Mucosa of rectum (tissue), 2 donors: ENCODE results near the gene ZNF524.

ENCODE experiments used
- H3K27ac ChIP-seq, 2 donors: one replicate each; pipeline ENCODE4 v1.7.0; 2013; ENCODE audit warnings: inconsistent platforms in 2 of 2, low read depth in 2 of 2, low read length in 2 of 2
- H3K27me3 ChIP-seq, 2 donors: one replicate each; pipeline ENCODE4 v1.7.0; 2013; ENCODE audit warnings: low read length in 2 of 2; ENCODE audit not compliant: control insufficient read depth in 2 of 2, insufficient read depth in 2 of 2
- H3K36me3 ChIP-seq, 2 donors: one replicate each; pipeline ENCODE4 v1.7.0; 2013; ENCODE audit warnings: low read length in 2 of 2; ENCODE audit not compliant: control insufficient read depth in 2 of 2, insufficient read depth in 2 of 2
- H3K4me1 ChIP-seq, 2 donors: one replicate each; pipeline ENCODE4 v1.7.0; 2013; ENCODE audit warnings: low read length in 2 of 2, mild to moderate bottlenecking in 1 of 2; ENCODE audit not compliant: control insufficient read depth in 2 of 2, insufficient read depth in 2 of 2
- H3K4me3 ChIP-seq, 2 donors: one replicate each; pipeline ENCODE4 v1.7.0; 2013; ENCODE audit warnings: low read length in 2 of 2
- H3K9ac ChIP-seq, 2 donors: one replicate each; pipeline ENCODE4 v1.7.0; 2013; ENCODE audit warnings: low read length in 2 of 2, low read depth in 1 of 2, mild to moderate bottlenecking in 1 of 2
- H3K9me3 ChIP-seq, 2 donors: one replicate each; pipeline ENCODE4 v1.7.0; 2013; ENCODE audit warnings: low read length in 2 of 2; ENCODE audit not compliant: control insufficient read depth in 2 of 2
- donor health status: healthy.
- donor health status: Normal muscosa, but diverticular disease.

ZNF524 gene

GRCh38 chr19:55600662-55601028, 557 bp downstream of the ZNF524 start:
- H3K9me3 ChIP-seq = no peaks in the 10 kb centered on the region
- H3K4me3 ChIP-seq = peak overlapping the region; percentile 77 to 93
- peaks cover 16 to 17% of the 10 kb centered on the region in 2 donors for H3K4me1 ChIP-seq

GRCh38 chr19:55601084-55601483, 996 bp downstream of the ZNF524 start:
- Histone ChIP-seq H3K27me3 (no peaks in the 10 kb centered on the region), H3K27ac (peak overlapping the region; percentile 93 to 98), H3K4me3 (peak overlapping the region; percentile 77 to 93), H3K4me1 (peaks cover 18 to 20% of the 10 kb centered on the region in 2 donors), H3K9ac (peak overlapping the region; percentile 74 to 75), H3K9me3 (no peaks in the 10 kb centered on the region), H3K36me3 (peaks cover 0 to 5% of the 10 kb centered on the region in 2 donors)

More at GRCh38 chr19:55600662-55601028, 557 bp downstream of the ZNF524 start:
- Histone ChIP-seq H3K36me3 (peaks cover 0 to 8% of the 10 kb centered on the region in 2 donors), H3K9ac (peak overlapping the region; percentile 74 to 75), H3K27ac (peak overlapping the region; percentile 93 to 98), H3K27me3 (no peaks in the 10 kb centered on the region)

- H3K4me1 ChIP-seq = peaks cover 27 to 28% of the 10 kb centered on the region in 2 donors
- no peak overlapping the region for H3K27ac ChIP-seq
- no peaks in the 10 kb centered on the region for H3K27me3 ChIP-seq
- H3K36me3 ChIP-seq = no peaks in the 10 kb centered on the region
- H3K4me3 ChIP-seq = no peak overlapping the region
- H3K9me3 ChIP-seq = no peaks in the 10 kb centered on the region
- H3K9ac ChIP-seq = no peak overlapping the region
Observed at GRCh38 chr19:55602104-55603001, 2.3 kb downstream of the ZNF524 start.

GRCh38 chr19:55603115-55603514, 3.0 kb downstream of the ZNF524 start:
- no peaks in the 10 kb centered on the region for H3K27me3 ChIP-seq
- no peaks in the 10 kb centered on the region for H3K9me3 ChIP-seq
- H3K27ac ChIP-seq = no peak overlapping the region
- no peak overlapping the region for H3K9ac ChIP-seq
- H3K4me3 ChIP-seq = no peak overlapping the region
- peaks cover 27 to 28% of the 10 kb centered on the region in 2 donors for H3K4me1 ChIP-seq
- no peaks in the 10 kb centered on the region for H3K36me3 ChIP-seq

GRCh38 chr19:55603581-55604292, 3.6 kb downstream of the ZNF524 start:
- H3K36me3 ChIP-seq = no peaks in the 10 kb centered on the region
- no peak overlapping the region for H3K4me3 ChIP-seq
- peaks cover 25 to 28% of the 10 kb centered on the region in 2 donors for H3K4me1 ChIP-seq
- H3K27me3 ChIP-seq = no peaks in the 10 kb centered on the region
- H3K27ac ChIP-seq = no peak overlapping the region
- no peaks in the 10 kb centered on the region for H3K9me3 ChIP-seq
- H3K9ac ChIP-seq = no peak overlapping the region

- Histone ChIP-seq H3K4me1 (peaks cover 24 to 28% of the 10 kb centered on the region in 2 donors), H3K27me3 (no peaks in the 10 kb centered on the region), H3K9ac (peak overlapping the region; percentile 63 to 68), H3K27ac (peak overlapping the region; percentile 92 to 93), H3K4me3 (peak overlapping the region; percentile 90 to 91), H3K9me3 (no peaks in the 10 kb centered on the region), H3K36me3 (peaks cover 0 to 8% of the 10 kb centered on the region in 2 donors)
Observed at GRCh38 chr19:55605207-55605636, 5.1 kb downstream of the ZNF524 start.

GRCh38 chr19:55605637-55606470, 5.8 kb downstream of the ZNF524 start, which contains the start of gene ZNF865:
Gene ZNF865 (plus strand): TSS chr19:55605647. CDS start chr19:55613619, 7,972 bp downstream.
- Histone ChIP-seq H3K4me1 (peaks cover 21 to 26% of the 10 kb centered on the region in 2 donors), H3K4me3 (peak within 1 kb of the TSS; percentile 90 to 91), H3K27me3 (no peaks in the 10 kb centered on the region)

GRCh38 chr19:55606471-55606787, 6.3 kb downstream of the ZNF524 start:
- Histone ChIP-seq H3K4me3 (peak overlapping the region; percentile 90 to 91), H3K9ac (peak overlapping the region; percentile 75 to 89), H3K4me1 (peaks cover 17 to 21% of the 10 kb centered on the region in 2 donors)

More at GRCh38 chr19:55605637-55606470, 5.8 kb downstream of the ZNF524 start, which contains the start of gene ZNF865:
- Histone ChIP-seq H3K36me3 (peaks cover 0 to 8% of the 10 kb centered on the region in 2 donors), H3K9ac (peak within 1 kb of the TSS; percentile 75 to 89), H3K27ac (peak within 1 kb of the TSS; percentile 92 to 93), H3K9me3 (no peaks in the 10 kb centered on the region)

GRCh38 chr19:55606817-55607216, 6.7 kb downstream of the ZNF524 start:
- Histone ChIP-seq H3K27me3 (no peaks in the 10 kb centered on the region), H3K4me3 (peak overlapping the region; percentile 90 to 91), H3K27ac (peak overlapping the region in 1 of 2 donors; percentile 92), H3K9ac (peak overlapping the region in 1 of 2 donors; percentile 75), H3K36me3 (peaks cover 0 to 8% of the 10 kb centered on the region in 2 donors), H3K9me3 (no peaks in the 10 kb centered on the region), H3K4me1 (peaks cover 17 to 21% of the 10 kb centered on the region in 2 donors)

More at GRCh38 chr19:55606471-55606787, 6.3 kb downstream of the ZNF524 start:
- Histone ChIP-seq H3K27ac (peak overlapping the region; percentile 92 to 93), H3K9me3 (no peaks in the 10 kb centered on the region), H3K36me3 (peaks cover 0 to 8% of the 10 kb centered on the region in 2 donors), H3K27me3 (no peaks in the 10 kb centered on the region)
